Measurements from ENCODE around the gene TMEM80. TPM values are rescaled to one million over a fixed set of nuclear protein-coding genes. Genes with fewer than 3 reads are reported as not detected.

Gene TMEM80
- total and polyA plus RNA-seq, 2 experiments from 2014 or later: 12.8 to 25.4 TPM

GRCh38 chr11:705646-706438 lies 10.2 kb downstream of the TMEM80 start, which contains the start of gene EPS8L2:
Gene EPS8L2 (plus strand): TSS chr11:706231. CDS start chr11:709408, 3,177 bp downstream.
- H3K4me1 ChIP-seq (ENCODE audit: insufficient read depth): peaks cover 19% of the 10 kb centered on the region
- no peaks in the 10 kb centered on the region for H3K9me3 Mint-ChIP-seq
- H3K27me3 Mint-ChIP-seq (ENCODE audit: insufficient read depth, low read depth, poor library complexity): peaks cover 7% of the 10 kb centered on the region
- H3K27me3 ChIP-seq (ENCODE audit: insufficient read depth): no peaks in the 10 kb centered on the region
- peak within 1 kb of the TSS; percentile 65 for H3K4me3 ChIP-seq
- DNase-seq (ENCODE audit: low spot score): peak; percentile 69
- H3K27ac Mint-ChIP-seq: no peak within 1 kb of the TSS
- no peaks in the 10 kb centered on the region for H3K9me2 ChIP-seq (ENCODE audit: insufficient read depth)
- peaks cover 21% of the 10 kb centered on the region for H3K4me1 Mint-ChIP-seq
- no peaks in the 10 kb centered on the region for H3K79me2 ChIP-seq (replicated peaks; ENCODE audit: insufficient read depth)
- peak within 1 kb of the TSS; percentile 47 for H2AFZ ChIP-seq
- H3K36me3 ChIP-seq (ENCODE audit: insufficient read depth): no peaks in the 10 kb centered on the region
- H4K20me1 ChIP-seq (replicated peaks; ENCODE audit: insufficient read depth): no peaks in the 10 kb centered on the region
- H3K4me2 ChIP-seq: peak within 1 kb of the TSS; percentile 88
- TF ChIP-seq ZNF462 (CRISPR knock-in tag; IDR thresholded peaks at IDR 0.05): no peak
- TF ChIP-seq ETS1 (IDR thresholded peaks at IDR 0.05): no peak
- no peak for TF ChIP-seq REST (IDR thresholded peaks at IDR 0.05; ENCODE audit: unreplicated experiment)
- TF ChIP-seq JUNB (IDR thresholded peaks at IDR 0.05; ENCODE audit: unreplicated experiment): no peak
- TF ChIP-seq EZH2phosphoT487 (IDR thresholded peaks at IDR 0.05; ENCODE audit: unreplicated experiment): no peak
- TF ChIP-seq POLR2AphosphoS5 (IDR thresholded peaks at IDR 0.05; ENCODE audit: low read depth): no peak
- TF ChIP-seq CREB1 (CRISPR knock-in tag; IDR thresholded peaks at IDR 0.05; ENCODE audit: low read depth): no peak
- no peak for TF ChIP-seq STAT1 (IDR thresholded peaks at IDR 0.05; ENCODE audit: unreplicated experiment)
- TF ChIP-seq EZH2 (IDR thresholded peaks at IDR 0.05; ENCODE audit: low read depth, unreplicated experiment): no peak
- no peak for TF ChIP-seq ZNF114 (CRISPR knock-in tag; IDR thresholded peaks at IDR 0.05)
- no peak for TF ChIP-seq ZNF331 (CRISPR knock-in tag; IDR thresholded peaks at IDR 0.05; ENCODE audit: low read depth)
- TF ChIP-seq, protein P1, sequence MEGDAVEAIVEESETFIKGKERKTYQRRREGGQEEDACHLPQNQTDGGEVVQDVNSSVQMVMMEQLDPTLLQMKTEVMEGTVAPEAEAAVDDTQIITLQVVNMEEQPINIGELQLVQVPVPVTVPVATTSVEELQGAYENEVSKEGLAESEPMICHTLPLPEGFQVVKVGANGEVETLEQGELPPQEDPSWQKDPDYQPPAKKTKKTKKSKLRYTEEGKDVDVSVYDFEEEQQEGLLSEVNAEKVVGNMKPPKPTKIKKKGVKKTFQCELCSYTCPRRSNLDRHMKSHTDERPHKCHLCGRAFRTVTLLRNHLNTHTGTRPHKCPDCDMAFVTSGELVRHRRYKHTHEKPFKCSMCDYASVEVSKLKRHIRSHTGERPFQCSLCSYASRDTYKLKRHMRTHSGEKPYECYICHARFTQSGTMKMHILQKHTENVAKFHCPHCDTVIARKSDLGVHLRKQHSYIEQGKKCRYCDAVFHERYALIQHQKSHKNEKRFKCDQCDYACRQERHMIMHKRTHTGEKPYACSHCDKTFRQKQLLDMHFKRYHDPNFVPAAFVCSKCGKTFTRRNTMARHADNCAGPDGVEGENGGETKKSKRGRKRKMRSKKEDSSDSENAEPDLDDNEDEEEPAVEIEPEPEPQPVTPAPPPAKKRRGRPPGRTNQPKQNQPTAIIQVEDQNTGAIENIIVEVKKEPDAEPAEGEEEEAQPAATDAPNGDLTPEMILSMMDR (conservative IDR thresholded peaks at IDR 0.05; ENCODE audit: low read depth in 2 of 2): no peak
- ATAC-seq: peak; percentile 41
- no peaks in the 10 kb centered on the region for H3K36me3 Mint-ChIP-seq (ENCODE audit: low read depth)
- H3K4me3 Mint-ChIP-seq: peak within 1 kb of the TSS; percentile 64
- 0 out of 2 replicates have a peak, but pooled peaks cover 18% of the 10 kb centered on the region for H3F3A ChIP-seq (replicated peaks; ENCODE audit: low read depth)
- no peak within 1 kb of the TSS for H3K27ac ChIP-seq (ENCODE audit: low read depth)
